Ureter (tissue), 1 donor: Measurements from ENCODE around the gene CFAP126. TPM values are rescaled to one million over a fixed set of nuclear protein-coding genes. Genes with fewer than 3 reads are reported as not detected.
A peak's percentile ranks its signal among the peaks of the same experiment; 100 is the strongest.
"Not testable (repeated sequence)": the region's sequence is repeated elsewhere in the genome, so short reads cannot be mapped to it uniquely, and the experiment has no call there.

ENCODE experiments used
- DNase-seq: peaks from one replicate; pipeline ENCODE4 v3.0.0-alpha.2; 2020; ENCODE audit warnings: low spot score
- total RNA-seq: library from RNA; stranded (reverse); gene quantifications from one replicate; pipeline ENCODE4 v1.2.4, GENCODE V29; 2023
- donor health status: DM: yes; HTN: yes; CAD: no.

The CFAP126 gene
- not detected for total RNA-seq

DNA sequence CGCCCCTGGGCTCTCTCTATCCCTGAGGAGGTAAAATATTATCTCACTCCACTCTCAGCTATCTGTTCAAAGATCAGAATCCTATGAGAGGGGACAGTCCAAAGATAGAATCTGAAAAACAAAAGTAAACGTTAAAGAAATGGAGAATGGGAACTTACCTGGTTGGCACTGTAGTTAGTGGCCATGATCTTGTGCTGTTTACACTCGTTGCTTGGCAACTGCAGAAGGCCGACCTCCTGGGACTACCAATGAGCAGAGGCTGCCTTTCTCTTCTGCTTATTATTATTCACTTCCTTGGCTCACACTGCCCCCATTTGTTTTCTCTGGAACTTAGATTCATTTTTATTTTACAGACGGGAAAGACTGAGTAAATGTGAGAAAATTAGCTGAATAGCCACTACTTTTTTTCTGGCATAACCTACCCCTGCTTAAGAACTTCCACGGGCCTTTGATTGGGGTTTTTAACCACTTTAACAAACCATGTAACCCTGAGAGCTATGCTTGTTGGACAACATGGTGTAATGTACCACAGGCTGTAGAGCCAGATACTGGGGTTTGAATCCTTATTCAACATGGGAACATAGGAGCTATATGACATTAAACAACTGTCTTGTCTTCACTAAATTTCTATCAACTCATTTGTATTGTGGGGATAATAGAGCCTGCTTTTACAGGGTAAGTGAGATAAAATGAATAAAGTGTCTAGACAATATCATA lies at the start of gene CFAP126:
Gene CFAP126 (minus strand): TSS at position 193 of the 717 bp plus-strand sequence. CDS start 8 bp downstream, at position 185.
- peak; percentile 62 for DNase-seq

- not testable (repeated sequence) for DNase-seq
Measured at GRCh38 chr1:161413050-161413449, 45.4 kb upstream of the CFAP126 start.

DNA sequence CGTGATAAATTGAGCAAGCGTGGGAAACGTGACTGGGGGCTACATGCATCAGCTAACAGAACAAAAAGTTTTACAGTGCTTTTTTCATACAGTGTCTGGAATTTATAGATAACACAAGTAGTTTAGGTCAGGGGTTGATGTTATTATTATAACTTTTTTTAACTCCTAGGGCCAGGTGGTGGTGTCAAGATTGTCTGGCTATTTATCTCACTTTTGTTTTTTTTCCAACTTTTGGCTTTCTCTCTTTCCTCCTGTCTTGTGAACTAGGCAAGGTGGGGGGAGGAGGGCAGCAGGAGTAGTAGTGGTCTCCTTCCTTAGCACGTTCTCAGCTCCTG lies 42.9 kb upstream of the CFAP126 start:
- not testable (repeated sequence) for DNase-seq

DNA sequence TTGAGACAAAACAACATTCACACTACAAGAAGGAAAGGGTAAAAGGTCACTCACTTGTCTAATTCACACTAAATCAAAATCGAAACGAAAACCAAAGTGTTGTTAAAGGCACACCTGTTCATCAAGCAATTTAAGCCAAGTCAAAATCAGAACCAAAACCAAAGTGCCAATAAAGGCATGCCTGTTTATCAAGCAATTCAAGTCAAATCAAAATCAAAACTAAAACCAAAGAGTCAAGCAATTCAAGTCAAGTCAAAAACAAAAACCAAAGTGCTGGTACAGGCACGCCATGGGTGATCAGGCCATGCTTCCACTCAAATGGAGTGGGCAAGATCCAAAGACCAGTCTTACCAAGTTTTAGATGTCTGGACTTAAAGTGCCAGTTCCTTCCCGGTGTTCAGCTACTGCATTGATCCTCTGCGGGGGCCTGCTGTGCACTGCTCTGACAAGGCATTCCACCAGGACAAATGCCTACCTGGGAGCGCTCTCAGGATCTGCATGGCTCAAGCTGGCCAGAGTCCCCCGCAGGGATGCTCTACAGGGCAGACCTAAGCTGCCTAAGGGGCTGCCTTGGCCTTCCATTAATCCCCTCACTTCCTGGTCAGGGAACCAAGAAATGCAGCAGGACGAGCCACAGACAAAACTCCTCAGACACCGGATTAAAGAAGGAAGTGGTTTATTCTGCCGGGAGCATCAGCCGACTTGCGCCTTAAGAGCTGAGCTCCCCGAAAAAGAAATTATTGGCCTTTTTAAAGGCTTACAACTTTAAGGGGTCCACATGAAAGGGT lies 42.4 kb upstream of the CFAP126 start:
- DNase-seq = not testable (repeated sequence)

GRCh38 chr1:161408429-161409052 lies 40.9 kb upstream of the CFAP126 start:
- DNase-seq = no peak

DNA sequence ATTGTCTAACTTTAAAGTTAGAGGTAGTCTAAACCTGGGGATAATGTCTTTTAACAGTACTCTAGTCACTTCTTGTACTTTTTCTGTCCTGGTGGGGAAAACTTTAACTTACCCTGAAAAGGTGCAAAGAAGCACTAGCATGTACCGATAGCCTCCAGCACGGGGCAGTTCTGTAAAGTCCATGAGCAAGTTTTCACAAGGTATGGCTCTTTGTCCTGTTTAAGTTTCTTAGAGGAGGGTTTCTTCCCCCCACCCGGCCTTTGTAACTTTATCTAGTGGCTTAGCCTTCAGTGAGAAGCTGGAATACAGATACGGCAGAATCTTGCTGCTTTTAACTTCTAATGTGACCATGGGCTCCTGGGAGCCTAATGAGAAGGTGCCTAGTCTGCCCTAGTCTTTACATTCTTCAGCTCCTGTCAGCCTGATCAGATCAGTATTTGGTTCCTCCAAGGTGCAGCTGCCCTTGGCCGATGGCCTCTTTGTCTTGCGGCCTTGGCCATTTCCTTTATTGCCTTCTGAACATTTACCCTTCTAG lies 39.8 kb upstream of the CFAP126 start:
- no peak for DNase-seq

GRCh38 chr1:161406551-161406950 lies 38.9 kb upstream of the CFAP126 start:
- not testable (repeated sequence) for DNase-seq

- DNase-seq = no peak
Measured at GRCh38 chr1:161404051-161404597, 36.4 kb upstream of the CFAP126 start.

DNA sequence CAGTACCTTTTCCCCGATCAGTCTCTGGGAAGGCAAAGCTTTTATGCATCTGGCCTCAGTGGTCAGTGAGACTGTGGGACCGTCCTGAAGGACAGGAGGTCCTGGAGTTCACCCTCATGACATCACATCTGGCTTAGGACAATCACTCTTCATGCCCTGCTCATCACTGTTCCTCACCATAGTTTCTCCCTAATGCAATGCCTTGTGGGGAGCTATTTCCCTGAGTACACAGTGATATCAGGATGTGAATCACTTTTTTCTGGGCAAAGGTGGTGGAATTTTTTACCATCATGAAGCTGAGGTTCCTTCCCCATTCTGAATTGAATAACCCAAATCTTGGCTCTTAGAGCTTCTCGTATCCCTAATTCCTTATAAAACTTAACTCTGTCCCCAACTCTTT lies 34.8 kb upstream of the CFAP126 start:
- no peak for DNase-seq

DNA sequence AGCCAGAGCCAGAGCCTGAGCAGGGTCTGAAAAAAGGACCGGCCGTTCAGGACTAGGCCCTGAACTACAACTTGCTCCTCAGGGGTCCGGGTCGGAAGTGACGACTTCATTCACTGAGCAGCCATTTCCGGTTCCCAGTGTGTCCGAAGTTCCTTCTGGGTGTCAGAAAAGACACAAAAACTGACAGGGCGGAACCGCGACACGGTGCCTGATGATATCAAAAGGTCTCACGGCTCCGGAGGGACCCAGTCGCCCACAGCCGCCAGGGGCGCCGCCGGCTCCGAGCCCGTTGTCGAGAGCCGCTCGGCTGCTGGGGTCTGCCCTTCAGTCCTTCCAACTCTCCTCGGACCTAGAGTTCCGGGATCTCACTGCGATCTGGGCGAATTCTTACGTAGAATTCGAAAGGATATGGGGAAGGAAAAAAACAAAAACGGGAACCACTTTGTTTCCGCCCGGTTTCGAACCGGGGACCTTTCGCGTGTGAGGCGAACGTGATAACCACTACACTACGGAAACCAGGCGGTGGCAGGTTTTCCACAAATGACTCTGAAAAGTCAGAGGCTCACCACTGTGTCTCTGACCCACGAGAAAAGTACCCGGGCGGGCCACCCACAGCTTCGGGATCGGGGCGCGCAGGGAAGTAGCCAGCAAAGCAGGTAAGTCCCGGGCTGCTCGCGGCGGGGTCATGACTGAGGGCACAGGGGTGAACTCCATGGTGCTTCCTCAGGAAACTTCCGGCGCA lies 31.8 kb upstream of the CFAP126 start:
- DNase-seq = peak; percentile 96

GRCh38 chr1:161398900-161399256 lies 31.2 kb upstream of the CFAP126 start:
- DNase-seq = no peak

DNA sequence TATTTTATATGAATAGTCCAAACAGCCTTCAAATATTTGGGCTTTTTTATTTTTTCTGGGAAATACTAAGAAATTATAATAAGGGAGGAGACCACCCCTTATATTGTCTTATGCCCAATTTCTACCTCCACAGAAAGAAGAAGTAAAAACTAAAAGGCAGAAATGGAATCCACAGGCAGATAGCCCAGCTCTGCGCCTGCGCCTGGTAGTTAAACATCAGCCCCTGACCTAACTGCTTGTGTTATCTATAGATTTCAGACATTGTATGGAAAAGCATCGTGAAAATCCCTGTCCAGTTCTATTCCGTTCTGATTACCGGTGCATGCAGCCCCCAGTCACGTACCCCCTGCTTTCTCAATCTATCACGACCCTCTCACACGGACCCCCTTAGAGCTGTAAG lies 29.4 kb upstream of the CFAP126 start:
- not testable (repeated sequence) for DNase-seq

- no peak for DNase-seq
Measured at GRCh38 chr1:161393151-161393550, 25.5 kb upstream of the CFAP126 start.

DNA sequence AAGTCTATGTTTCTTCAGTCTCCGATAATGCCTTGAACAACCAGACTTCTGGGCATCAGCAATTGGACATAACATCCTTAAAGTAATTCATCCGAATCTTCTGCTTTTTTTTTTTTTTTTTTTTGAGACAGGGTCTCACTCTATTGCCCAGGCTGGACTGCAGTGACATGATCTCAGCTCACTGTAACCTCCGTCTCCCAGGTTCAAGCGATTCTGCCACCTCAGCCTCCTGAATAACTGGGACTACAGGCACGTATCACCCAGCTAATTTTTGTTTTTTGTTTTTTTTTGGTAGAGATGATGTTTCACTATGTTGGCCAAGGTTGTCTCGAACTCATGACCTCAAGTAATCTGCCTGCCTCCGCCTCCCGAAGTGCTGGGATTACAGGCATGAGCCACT lies 23.9 kb upstream of the CFAP126 start:
- no peak for DNase-seq

DNA sequence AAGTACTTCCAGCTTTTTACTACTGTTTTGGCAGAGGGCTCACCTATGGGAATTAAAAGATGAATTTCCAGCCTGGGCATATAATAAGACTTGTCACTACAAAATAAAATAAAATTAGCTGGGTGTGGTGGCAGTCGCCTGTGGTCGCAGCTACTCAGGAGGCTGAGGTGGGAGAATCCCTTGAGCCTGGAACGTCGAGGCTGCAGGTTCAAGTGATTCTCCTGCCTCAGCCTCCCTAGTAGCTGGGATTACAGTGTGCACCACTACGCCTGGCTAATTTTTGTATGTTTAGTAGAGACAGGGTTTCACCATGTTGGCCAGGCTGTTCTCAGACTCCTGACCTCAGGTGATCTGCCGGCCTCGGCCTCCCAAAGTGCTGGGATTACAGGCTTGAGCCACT lies 23.5 kb upstream of the CFAP126 start:
- not testable (repeated sequence) for DNase-seq

DNA sequence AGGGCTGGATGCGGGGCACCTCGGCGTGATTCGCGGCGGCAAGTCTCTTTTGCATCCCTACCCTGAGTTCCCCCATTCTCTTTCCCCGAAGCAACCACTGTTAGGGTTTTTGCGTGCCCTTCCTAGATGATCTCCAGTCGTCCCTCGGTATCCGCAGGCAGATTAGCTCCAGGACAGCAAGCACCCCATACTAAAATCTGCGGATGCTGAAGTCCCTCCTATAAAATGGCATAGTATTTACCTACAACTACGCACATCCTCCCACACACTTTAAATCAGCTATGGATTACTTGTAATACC lies 22.8 kb upstream of the CFAP126 start:
- no peak for DNase-seq

- peak; percentile 98 for DNase-seq
Measured at GRCh38 chr1:161389691-161390558, 22.2 kb upstream of the CFAP126 start.

GRCh38 chr1:161389158-161389557 lies 21.5 kb upstream of the CFAP126 start:
- DNase-seq = not testable (repeated sequence)

DNA sequence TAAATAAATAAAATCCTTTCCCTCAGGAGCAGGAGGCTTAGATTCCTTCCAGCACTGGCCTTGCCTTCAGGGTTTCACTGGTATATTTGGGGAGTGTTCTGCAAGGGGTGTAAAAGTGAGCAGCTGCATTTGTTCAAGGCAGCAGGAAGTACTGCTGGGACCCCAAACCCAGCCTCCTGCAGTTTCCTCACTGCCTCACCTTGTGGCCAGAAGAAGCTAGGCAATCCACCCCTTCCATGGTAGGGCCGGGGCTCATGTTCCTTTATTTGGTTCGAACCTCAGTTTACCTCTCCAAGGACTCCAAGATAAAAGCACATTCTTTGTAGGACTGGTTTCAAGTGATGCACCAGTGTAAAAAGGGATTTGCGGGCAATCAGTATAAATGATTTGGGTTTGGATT lies 21.0 kb upstream of the CFAP126 start:
- DNase-seq = no peak

DNA sequence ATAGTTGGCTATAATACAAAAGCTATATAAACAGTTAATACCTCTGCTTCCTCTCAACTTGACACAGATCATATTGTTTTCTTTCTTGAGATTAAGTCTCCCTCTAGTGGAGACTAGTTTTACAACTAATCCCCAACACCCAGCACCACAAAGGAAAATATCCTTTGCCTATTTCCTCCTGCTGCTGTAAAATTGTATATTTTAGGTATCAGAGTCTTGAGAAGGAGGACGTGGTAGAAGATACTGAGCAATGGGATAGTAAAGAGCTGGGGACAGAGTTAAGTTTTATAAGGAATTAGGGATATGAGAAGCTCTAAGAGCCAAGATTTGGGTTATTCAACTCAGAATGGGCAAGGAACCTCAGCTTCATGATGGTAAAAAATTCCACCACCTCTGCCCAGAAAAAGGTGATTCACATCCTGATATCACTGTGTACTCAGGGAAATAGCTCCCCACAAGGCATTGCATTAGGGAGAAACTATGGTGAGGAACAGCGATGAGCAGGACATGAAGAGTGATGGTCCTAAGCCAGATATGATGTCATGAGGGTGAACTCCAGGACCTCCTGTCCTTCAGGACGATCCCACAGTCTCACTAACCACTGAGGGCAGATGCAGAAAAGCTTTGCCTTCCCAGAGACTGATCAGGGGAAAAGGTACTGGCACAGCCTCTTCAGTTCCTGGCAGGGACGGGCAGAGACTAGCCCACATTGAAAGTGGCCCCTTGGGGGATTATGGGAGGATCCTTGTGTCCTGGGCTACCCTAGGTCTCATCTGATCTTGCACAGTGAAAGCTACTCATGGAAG lies 14.7 kb upstream of the CFAP126 start:
- DNase-seq = no peak
